Measurements from ENCODE around the gene P2RY2.

P2RY2 gene

DNA sequence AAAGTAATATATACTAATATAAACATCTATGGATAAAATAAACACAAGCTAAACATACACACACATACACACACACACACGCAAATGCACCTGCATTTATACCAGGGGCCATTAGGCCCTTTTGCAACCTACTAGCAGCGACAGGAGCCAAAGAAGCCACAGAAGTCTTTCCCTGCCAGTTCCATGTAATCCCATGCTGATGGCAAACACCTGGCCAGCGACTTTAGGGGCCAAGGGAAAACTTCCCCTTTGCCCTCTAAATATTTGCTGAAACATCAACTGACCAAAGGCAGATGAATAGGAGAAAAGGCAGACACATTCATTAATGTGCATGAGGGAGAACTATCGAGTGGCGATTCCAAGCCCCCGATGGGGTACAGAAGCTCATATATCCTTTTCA is 14.8 kb upstream of the P2RY2 start:
- in situ Hi-C loops (cut with MboI; ENCODE audit: low sequenced_read_pairs): no loop called here

DNA sequence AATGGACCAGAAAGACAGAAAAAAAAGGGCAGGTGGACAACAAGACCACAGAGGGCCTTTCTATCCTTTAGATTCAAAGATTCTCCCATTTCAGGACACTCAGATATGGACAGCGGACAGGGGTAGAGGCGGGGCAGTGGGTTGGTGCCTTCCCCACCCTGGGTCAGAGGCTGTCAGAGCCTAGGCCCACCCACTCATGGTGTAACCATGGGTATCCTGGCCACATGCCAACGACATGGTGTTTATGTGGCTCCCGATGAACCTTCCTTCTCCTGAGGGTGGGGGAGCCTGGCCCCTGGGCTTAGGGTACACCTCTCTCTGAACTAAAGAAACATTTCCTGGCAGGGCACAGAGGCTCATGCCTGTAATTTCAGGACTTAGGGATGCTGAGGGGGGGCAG is 14.3 kb upstream of the P2RY2 start:
- in situ Hi-C loops (cut with MboI; ENCODE audit: low sequenced_read_pairs): no loop called here

DNA sequence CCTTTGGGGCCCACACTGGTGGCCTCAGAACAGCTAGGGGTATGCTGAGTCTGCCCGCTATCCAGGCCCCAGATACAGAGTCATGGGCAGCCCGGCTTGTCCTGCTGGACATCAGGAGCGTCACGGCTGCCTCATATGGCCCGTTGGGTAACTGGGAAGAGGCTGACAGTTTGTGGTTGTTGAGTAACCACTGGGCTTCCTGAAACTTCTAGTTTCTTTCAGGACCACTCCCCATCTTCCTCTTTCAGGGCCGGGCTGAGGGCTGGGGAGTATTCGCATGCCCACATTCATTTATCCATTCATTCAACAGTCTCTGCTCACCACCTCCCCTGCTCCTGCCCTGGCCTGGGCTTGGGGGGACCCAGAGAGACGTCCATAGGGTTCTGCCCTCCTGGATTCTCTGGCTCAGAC is 13.4 kb upstream of the P2RY2 start:
- in situ Hi-C loops (cut with MboI; ENCODE audit: low sequenced_read_pairs): no loop called here

DNA sequence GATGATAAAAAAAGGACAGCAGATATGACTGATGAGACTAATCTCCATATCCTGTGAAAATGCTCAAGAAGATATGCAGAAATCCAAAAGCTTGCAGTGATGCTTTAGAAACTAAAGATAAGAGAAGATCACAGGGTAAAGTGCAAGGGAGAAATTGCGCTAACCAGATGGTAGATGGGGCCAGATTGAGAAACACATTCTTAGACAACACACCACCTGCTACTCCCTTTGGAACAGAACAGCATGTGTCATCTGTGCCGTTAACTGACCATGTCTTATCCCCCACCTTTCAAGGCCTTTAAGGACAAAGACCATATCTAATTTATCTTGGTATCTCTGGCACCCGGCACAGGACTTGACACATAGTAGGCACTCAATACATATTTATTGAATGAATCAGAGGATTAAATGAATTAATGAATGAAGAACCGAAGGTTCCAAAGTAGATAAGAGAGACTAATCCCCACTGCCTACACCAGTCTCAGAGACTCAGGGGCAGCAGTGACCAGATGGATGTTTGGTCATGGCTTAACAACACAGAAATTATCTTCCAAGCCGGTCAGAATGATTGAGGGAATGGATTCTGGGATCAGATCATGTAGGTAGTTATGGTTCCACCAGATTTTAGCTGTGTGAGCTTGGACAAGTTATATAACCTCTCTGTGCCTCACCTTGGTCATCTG is 12.3 kb upstream of the P2RY2 start:
- in situ Hi-C loops (cut with MboI; ENCODE audit: low sequenced_read_pairs): no loop called here

DNA sequence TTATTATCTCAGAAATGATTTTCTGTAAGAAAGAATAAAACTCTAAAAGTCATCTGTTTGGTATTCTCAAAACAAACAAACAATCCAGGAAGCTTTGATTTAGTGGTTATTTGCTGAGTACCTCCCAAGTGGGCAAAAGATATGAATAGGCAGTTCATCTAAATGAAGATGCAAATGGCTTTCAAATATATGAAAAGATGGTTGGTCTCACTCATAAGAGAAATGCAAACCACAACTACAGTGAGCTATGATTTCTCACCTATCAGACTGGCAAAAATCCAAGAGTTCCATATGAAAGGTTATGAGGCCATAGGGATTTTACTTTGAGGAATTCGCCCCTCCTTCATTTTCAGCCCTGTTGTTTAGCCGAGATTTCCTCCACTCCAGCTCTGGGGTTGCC is 11.3 kb upstream of the P2RY2 start:
- in situ Hi-C loops (cut with MboI; ENCODE audit: low sequenced_read_pairs): no loop called here

DNA sequence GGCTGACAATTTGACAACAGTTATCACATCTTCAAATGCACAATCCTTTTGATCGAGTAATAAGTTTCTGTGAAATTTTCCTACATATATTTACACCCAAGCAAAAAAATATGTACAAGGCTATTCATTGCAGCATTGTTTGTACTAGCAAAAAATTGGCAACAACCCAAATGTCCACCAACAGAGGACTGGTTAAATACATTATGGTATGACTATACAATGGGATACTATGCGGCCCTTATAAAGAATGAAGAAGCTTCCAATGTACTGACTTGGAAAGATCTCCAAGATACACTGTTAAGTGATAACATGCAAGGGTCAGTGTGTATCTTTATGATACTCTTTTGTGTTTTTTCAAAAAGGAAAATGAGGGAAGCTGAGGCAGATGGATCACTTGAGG is 8.2 kb upstream of the P2RY2 start:
- in situ Hi-C loops (cut with MboI; ENCODE audit: low sequenced_read_pairs): no loop called here

DNA sequence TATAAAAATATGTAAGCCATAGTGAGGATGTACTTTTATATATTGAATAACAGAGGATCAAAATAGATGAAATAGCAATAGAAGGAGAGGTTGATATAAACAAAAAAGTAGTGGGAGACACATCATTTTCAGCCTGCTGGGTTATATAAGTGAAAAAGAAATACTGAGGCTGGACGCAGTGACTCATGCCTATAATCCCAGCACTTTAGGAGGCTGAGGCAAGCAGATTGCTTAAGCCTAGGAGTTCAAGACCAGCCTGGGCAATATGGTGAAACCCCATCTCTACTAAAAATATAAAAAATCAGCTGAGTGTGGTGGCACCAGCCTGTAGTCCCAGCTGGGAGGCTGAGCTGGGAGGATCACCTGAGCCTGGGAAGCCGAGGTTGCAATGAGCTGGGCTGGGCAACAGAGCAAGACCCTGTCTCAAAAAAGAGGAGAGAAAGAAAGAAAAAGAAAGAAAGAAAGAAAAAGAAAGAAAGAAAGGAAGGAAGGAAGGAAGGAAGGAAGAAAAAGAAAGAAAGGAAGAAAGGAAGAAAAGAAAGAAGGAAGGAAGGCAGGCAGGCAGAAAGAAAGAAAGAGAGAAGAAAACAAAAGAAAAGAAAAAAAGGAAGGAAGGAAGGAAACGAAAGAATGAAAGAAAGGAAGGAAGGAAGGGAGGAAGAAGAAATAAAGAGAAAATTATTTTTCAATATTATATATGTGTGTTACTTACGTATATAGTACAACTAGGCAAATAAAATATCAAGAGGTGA is 7.0 kb upstream of the P2RY2 start:
- in situ Hi-C loops (cut with MboI; ENCODE audit: low sequenced_read_pairs): no loop called here

DNA sequence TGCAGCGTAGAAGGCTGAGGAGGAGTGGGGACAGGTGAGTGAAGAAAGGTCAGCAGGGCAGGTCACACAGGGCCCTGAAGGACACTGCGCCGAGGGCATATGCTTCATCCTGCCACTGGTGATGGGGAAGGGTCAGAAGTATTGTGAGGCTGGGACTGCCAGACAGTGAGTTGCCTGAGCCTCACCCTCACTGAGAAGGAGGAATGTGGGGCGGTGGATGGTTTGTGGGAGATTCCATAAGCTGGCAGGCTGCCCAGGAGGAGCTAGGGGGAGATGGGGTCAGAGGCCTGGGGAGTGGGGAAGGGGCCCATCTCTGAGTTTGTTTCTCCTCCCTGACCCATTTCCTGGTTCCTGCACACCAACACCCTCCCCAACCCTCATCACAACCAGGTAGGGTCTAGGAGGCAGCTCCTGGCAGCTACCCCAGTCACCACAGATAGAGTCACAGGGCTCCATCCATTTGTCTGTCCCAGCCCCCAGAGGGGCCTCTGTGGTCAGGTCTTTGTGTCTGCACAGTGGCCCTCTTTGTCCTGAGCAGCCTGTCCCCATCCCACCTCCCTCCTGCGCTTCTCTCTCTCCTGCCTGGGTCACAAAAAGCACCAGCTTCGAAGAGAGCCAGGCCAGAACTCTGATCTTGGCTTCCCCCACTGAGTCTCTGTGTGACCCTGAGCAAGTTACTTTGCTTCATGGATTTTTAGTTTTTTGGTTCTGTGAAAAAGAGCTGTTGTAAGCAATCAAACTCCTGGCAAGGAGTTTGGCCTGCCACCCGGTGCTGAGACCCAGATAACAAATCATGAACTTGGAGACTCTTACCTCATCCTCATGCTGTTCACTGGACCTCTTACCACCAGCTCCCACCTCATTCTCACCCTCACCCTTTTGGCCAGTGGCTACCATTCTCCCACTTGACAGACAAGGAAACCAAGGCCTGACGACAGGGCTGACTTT is 4.6 kb upstream of the P2RY2 start:
- in situ Hi-C loops (cut with MboI; ENCODE audit: low sequenced_read_pairs): no loop called here

DNA sequence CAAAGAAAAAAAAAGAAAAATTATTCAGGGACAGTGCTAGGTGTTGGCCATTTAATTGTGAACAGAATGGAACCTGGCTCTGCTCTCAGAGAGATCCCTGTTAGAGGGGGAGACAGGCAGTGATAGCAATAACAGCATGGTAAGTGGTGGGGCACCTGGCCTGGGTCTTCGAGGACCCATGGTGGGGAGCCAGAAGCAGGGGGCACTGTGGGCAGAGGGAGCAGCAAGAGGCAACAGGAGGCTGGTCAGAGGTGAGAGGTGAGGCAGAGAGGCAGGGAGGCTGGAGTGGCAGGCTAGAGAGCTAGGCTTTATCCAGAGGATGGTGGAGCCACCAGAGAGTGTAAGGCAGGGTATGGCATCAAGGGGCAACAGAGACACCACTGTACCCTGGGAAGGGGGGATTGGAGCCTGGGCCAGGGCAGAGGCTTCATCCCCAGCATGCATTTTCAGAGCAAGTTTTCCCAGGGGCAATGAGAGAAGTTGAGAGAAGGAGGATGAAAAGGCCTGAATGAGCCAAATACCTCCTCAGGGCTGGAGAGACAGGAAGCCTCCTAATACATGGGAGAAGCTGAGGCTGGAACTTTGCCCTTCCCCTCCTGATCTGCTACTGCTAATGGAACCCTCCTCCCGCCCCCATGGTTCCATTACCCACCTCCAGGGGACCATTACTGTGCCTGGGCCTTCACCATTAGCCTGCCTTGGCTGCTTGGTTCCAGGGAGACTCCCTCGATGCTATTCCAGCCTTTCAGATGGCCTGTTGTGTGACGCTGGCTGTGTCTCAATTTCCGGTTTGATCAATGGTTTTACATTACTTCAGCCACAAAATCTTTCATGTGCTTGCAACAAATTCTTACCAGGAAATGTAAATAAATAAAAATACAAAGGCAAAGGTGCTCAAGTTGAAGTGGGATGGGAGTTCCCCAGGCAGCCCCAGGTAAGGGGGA is 2.6 kb upstream of the P2RY2 start:
- in situ Hi-C loops (cut with MboI; ENCODE audit: low sequenced_read_pairs): no loop called here

DNA sequence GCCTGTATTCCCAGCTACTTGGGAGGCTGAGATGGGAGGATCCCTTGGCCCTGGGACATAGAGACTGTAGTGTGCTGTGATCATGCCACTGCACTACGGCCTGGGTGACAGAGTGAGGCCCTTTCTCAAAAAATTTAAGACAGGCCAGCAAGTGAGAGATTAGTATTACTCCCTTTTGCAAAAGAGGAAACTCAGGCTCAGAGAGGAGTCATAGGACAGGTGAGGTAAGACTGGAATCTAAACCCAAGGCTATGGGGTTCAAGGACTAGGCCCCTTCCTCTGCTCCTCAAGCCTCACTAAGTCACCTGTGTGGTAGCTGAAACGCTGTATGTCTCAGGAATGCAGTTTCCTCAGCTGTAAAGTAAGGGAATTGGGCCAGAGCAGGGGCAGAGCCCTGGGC is 1.6 kb upstream of the P2RY2 start:
- in situ Hi-C loops (cut with MboI; ENCODE audit: low sequenced_read_pairs): no loop called here

DNA sequence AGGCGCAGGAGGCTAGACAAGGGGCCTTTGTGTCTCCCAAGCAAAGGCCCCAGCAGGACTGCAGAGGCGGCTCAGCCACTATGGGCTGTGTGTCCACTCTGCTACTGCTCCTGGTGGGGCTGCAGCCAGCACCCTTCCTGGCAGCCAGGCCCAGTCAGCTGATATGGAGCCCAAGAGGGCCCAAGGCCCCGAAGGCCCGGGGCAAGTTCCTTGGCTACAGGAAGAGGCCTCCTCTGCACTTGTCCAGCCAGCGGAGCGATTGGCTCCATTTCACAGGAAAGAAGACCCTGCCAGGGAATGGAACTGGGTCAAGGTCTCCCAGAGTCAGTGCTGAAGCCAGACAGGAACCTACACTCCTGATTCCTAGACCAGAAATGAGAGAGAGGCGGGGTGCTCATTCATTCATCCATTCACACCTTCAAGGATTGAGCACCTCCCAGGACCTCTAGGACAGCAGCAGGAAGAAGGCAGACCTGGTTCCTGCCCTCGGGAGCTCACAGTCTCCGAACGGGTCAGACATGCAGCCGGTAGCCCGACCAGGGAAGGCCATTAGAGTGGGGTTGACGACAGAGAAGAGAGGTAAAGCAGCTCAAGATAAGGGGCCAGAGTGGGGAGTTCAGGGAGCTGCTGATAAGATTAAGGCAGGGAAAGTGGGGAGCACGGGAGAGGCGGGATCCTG is 811 bp upstream of the P2RY2 start:
- in situ Hi-C loops (cut with MboI; ENCODE audit: low sequenced_read_pairs): no loop called here

DNA sequence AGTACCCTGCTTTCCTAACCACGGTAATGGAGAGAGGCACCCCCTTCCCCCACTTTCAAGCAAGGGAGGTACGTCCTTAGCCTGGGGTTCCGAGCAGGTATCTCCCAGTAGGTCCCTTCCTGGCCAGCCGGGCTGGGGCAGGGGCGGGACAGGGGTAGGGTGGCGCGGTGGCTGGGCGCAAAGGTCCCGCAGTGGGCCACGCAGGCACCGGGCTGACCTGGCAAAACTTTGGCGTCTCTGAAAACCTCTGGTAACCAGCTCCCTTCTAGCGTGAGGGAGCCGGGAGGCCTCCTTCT is 323 bp upstream of the P2RY2 start:
- in situ Hi-C loops (cut with MboI; ENCODE audit: low sequenced_read_pairs): no loop called here

DNA sequence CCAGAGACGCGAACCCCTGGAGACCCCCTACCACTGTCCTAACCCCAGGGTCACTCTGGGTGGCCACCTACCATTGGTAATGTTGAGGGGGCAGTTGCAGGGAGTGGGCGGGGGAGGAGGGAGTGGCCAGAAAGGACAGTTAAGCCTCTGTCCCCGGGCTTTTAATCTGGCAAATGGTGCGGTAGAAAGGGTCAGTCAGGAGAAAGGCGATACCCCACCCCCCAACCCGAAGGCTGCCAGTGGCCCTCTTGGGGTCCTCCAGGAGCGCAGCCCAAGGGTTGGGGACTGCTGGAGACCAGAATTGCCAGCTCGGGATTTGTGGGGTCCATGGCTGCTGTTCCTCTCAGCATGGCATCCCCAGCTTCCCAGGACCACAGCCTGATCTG is 742 bp downstream of the P2RY2 start:
- in situ Hi-C loops (cut with MboI; ENCODE audit: low sequenced_read_pairs): no loop called here

DNA sequence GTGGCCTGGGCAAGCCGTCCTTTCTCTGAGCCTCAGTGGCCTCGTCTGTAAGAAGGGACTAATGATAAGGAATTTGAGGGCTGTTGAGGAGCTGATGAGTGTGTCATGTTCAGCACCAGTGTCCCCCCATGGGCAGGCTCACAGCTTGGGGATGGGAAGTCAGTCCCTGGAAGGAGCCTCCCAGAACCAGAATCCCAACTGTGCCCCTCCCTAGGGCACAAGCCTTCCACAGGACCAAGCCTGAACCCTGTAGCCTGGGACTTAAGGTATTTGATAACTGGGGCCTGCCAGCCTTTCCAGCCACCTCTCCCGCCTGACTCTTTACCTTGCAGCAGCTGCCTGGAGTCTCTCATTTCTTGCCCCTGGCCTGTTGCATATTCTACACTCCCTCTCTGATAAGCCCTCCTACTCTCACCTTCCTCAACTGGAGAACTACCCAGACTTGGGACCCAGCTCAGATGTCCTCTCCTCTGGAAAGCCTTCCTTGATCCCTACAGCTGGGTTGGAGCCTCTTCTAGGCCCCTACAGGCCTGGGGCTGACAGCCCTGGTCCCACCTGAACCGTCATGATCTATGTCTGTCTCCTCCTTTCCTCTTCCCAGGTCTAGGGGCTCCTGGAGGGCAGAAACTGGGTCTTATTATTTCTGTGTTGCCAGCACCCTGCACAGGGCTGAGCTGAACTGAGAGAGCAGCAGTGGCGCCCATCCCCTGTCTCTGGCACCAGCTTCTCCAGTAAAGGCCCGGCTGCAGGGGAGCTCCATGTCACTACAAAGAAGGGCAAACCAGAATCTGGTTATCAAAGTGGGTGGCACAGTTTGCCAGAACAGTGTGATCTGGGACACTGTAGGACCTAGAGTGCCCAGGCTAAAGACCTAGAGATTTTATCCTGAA is 1.6 kb downstream of the P2RY2 start:
- in situ Hi-C loops (cut with MboI; ENCODE audit: low sequenced_read_pairs): no loop called here

DNA sequence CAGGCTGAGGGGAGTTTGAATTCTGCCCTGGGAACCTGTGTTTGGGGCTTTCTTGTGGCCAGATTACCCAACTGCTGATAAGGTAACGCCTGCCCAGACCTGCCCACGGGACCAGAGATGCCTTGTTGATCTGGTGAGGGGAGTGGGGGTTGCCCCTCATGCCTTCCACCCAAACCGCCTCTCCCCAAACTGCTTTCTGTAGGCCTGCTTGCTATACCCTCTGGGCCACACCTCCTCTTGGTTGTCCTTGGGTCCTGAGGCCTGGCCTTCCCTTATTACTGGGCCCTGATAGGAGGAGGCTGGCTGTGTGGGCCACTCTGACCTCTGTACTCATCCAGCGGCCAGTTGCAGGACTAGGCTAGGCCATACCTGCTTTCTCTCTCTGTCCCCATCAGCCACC is 3.4 kb downstream of the P2RY2 start:
- in situ Hi-C loops (cut with MboI; ENCODE audit: low sequenced_read_pairs): no loop called here

DNA sequence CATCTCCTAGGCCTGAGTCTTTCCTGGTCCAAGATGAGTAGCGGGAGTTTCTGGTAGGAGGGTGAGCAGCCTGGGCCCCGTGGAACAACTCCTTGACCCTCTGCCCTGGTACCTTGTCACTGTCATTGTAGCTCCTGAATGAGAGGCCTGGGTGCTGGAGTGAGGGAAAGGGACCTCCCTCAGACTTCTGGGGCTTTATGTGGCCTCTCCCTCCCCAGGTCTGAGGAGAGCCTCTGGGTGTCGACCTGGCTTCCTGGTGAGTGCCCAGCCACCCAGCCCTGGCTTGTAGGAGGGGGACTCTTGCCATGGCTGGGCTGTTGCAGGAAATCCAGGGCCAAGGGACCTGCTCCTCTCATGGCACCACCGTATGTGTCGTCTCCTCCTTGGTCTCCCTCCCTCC is 3.9 kb downstream of the P2RY2 start:
- in situ Hi-C loops (cut with MboI; ENCODE audit: low sequenced_read_pairs): no loop called here

DNA sequence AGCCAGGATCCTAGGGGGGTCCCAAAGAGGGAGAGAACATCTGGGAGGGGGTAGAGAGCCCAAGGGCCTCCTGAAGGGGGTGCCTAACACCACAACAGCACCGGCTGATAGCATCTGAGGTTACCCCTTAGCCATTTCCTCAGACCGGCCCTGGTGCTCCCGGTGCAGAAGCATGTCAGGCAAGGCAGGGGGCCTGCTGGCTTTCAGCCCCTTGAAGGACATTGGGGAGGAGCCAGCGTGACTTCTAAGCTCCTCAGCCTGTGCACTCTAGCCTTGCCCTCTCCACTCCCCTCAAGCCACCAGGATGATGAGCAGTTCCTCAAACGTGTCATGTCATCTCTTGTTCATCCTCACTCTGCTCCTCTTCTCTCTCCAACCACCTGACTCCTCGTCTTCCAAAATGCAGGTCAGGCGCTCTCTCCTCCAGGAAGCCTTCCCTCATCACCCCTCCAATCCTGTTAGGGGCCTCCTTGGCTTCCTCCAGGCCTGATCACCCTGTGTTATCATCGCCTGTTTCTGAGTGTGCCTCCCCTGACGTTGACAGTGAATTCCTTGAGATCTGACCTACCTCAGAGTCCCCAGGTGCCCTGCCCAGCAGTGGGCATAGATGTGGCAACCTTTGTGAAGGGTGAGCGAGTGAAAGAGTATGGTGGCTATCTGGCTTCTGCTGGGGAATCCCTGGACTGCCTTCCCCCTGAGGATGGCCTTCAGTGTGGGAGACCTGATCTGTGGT is 6.1 kb downstream of the P2RY2 start:
- in situ Hi-C loops (cut with MboI; ENCODE audit: low sequenced_read_pairs): no loop called here

DNA sequence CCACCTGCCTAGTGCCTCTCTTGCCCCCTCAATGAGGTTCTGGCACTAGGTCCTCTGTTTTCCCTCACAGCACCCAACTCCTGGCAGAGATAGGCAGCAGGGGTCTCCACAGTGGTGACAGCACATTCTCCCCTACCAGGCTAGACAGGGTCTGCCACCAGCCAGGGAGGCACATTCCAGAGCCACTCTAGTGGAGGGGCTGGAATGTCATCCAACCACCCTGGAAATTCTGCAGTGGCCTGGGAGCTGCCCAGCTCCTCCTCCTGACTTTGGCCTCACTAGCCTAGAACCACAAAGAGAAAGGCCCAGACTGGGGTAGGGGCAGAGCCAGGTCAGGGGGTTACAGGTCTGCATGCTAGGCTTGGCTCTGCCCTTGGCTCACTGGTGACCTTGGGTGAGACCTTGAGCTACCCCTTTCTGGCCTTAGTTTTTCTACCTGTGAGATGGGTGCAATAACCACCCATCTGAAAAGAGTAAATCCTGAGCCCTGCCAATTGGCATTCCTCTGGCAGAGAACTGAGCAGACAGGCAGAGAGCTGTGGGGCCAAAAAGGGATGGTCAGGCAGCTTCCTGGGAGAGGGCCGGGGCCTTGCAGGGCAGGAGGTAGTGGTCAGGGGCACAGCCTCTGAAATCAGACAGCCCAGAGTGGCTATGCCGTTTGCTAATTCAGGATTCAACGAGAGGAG is 7.1 kb downstream of the P2RY2 start:
- in situ Hi-C loops (cut with MboI; ENCODE audit: low sequenced_read_pairs): no loop called here

Measured in HL-60/S4 treated with phorbol 12-myristate 13-acetate at 8.2 ng/mL for 4 days and 3 days (cell line).